ENCODE measurements around the gene TMEM272. TPM values are rescaled to one million over a fixed set of nuclear protein-coding genes. Genes with fewer than 3 reads are reported as not detected.
A peak's percentile ranks its signal among the peaks of the same experiment; 100 is the strongest.

The TMEM272 gene
- total RNA-seq, 1 donor from 2014 or later: 0.25 TPM

DNA sequence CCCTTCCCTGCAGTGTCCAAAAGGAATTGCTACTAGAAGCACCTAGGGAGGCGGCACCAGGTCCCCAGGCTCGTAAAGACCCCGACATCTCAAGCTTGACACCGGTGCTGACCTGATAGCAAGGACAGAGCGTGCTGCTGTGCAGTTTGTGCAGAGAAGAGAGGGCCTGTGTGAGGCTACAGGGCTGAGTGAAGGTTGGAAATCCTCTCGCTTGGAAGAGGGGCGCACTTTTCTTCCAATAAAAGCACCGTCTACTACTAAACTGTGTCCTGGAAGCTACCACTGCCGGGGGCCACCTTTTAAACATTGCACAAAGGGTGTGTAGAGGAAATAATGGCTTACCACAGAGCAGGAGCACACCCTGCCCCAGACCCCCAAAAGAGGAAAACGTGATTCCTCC, 11.0 kb downstream of the TMEM272 start:
- TF ChIP-seq POLR2A (IDR thresholded peaks at IDR 0.05) (no peak), POLR2AphosphoS5 (IDR thresholded peaks at IDR 0.05; ENCODE audit: insufficient read depth in 1 of 2, low read depth in 1 of 2) (no peak)
- TF ChIP-seq, protein P1, sequence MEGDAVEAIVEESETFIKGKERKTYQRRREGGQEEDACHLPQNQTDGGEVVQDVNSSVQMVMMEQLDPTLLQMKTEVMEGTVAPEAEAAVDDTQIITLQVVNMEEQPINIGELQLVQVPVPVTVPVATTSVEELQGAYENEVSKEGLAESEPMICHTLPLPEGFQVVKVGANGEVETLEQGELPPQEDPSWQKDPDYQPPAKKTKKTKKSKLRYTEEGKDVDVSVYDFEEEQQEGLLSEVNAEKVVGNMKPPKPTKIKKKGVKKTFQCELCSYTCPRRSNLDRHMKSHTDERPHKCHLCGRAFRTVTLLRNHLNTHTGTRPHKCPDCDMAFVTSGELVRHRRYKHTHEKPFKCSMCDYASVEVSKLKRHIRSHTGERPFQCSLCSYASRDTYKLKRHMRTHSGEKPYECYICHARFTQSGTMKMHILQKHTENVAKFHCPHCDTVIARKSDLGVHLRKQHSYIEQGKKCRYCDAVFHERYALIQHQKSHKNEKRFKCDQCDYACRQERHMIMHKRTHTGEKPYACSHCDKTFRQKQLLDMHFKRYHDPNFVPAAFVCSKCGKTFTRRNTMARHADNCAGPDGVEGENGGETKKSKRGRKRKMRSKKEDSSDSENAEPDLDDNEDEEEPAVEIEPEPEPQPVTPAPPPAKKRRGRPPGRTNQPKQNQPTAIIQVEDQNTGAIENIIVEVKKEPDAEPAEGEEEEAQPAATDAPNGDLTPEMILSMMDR (IDR thresholded peaks at IDR 0.05): no peak
- DNase-seq (ENCODE audit: extremely low spot score in 2 of 2): no peak
- intact Hi-C loops (cut with DNase I): no loop called here
- no peaks in the 10 kb centered on the region for H3K9me3 ChIP-seq
- no peaks in the 10 kb centered on the region for H3K36me3 ChIP-seq
- no peak overlapping the region for H3K4me3 ChIP-seq
- H3K27me3 ChIP-seq: no peaks in the 10 kb centered on the region
- no peaks in the 10 kb centered on the region for H3K4me1 ChIP-seq
- H3K27ac ChIP-seq: no peak overlapping the region

DNA sequence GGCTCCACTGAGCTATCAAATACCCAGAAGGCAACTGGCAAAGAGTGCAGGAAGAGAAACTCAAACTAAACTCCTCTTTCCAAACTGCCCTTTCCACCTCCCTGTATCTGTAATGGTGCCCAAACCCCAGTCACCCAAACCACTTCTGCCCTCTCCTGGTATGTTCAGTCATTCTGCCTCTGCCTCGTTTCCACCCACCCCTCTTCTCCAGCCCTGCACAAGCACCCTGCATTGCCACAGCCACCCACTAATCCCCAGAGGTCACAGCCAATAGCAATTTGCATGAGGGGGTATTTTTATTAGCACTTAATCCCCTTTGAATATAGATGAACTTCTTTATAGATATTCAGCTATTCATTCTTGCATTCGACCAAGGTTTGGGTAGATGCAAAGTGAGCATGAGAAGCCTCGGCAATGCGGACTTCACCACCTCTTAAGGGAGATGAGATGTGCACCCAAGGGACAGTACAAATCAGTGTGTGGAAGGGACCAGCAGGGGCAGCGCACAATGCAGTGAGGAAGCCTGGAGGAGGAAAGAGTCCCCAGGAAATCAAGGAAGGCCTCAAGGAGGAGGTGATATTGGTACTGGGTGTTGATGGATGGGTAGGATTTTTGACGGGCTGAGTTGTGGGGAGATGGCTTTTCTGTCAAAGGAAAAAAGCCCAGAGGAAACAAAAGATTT, 12.4 kb downstream of the TMEM272 start:
- H3K36me3 ChIP-seq: no peaks in the 10 kb centered on the region
- TF ChIP-seq, protein P1 (IDR thresholded peaks at IDR 0.05): peak; percentile 25 to 30 (median 26)
- TF ChIP-seq POLR2AphosphoS5 (IDR thresholded peaks at IDR 0.05; ENCODE audit: insufficient read depth in 1 of 2, low read depth in 1 of 2): no peak
- H3K4me3 ChIP-seq: no peak overlapping the region
- no peaks in the 10 kb centered on the region for H3K27me3 ChIP-seq
- H3K9me3 ChIP-seq: no peaks in the 10 kb centered on the region
- DNase-seq (ENCODE audit: extremely low spot score in 2 of 2): peak in 1 of 2 donors; percentile 81
- intact Hi-C loops (cut with DNase I): no loop called here
- H3K27ac ChIP-seq: no peak overlapping the region
- H3K4me1 ChIP-seq: no peaks in the 10 kb centered on the region

DNA sequence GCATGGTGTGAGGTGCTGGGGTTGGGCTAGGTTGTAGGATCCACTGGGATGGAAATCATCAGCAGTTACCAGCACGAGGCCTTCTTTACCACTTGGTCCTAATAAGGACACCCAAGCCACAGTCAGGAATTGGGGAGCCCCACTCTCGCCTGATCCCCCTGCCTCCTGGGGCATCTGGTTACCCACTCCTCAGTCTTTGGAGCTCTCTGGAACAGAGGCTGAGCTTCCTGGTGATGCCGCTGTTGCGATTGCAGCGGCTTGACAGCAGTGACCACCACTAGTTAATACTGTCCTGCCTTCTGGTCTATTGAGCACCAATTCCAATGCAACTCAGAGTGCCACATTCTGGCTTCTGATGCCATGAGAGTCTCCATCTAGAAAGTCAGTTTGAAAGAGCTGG, 13.5 kb downstream of the TMEM272 start:
- intact Hi-C loops (cut with DNase I): no loop called here
- peaks cover 8% of the 10 kb centered on the region for H3K4me1 ChIP-seq
- H3K27ac ChIP-seq: no peak overlapping the region
- TF ChIP-seq POLR2A (IDR thresholded peaks at IDR 0.05) (no peak), POLR2AphosphoS5 (IDR thresholded peaks at IDR 0.05; ENCODE audit: insufficient read depth in 1 of 2, low read depth in 1 of 2) (no peak)
- TF ChIP-seq, protein P1 (IDR thresholded peaks at IDR 0.05): no peak
- H3K27me3 ChIP-seq: no peaks in the 10 kb centered on the region
- DNase-seq (ENCODE audit: extremely low spot score in 2 of 2): no peak
- no peaks in the 10 kb centered on the region for H3K9me3 ChIP-seq
- H3K4me3 ChIP-seq: no peak overlapping the region
- H3K36me3 ChIP-seq: no peaks in the 10 kb centered on the region

DNA sequence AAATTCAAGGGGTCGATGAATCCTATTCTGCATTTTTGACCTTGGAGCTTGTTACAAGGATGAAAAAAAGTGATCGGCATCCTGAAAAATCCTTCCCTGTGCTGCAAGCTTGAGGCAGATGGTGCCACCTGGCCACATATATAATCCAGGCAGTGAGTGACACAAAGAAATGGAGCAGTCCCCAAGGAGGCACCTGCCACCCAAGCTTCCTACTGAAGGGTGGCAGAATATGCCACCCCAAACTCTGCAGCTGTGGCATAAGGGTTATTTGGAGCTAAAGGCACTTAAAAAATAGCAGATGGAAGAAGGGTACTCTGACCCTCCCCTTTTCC, 15.4 kb downstream of the TMEM272 start:
- no peaks in the 10 kb centered on the region for H3K9me3 ChIP-seq
- TF ChIP-seq POLR2AphosphoS5 (IDR thresholded peaks at IDR 0.05; ENCODE audit: insufficient read depth in 1 of 2, low read depth in 1 of 2): no peak
- intact Hi-C loops (cut with DNase I): no loop called here
- no peak for DNase-seq (ENCODE audit: extremely low spot score in 2 of 2)
- no peak overlapping the region for H3K27ac ChIP-seq
- no peaks in the 10 kb centered on the region for H3K36me3 ChIP-seq
- H3K4me1 ChIP-seq: peaks cover 13% of the 10 kb centered on the region
- no peak overlapping the region for H3K4me3 ChIP-seq
- no peaks in the 10 kb centered on the region for H3K27me3 ChIP-seq

DNA sequence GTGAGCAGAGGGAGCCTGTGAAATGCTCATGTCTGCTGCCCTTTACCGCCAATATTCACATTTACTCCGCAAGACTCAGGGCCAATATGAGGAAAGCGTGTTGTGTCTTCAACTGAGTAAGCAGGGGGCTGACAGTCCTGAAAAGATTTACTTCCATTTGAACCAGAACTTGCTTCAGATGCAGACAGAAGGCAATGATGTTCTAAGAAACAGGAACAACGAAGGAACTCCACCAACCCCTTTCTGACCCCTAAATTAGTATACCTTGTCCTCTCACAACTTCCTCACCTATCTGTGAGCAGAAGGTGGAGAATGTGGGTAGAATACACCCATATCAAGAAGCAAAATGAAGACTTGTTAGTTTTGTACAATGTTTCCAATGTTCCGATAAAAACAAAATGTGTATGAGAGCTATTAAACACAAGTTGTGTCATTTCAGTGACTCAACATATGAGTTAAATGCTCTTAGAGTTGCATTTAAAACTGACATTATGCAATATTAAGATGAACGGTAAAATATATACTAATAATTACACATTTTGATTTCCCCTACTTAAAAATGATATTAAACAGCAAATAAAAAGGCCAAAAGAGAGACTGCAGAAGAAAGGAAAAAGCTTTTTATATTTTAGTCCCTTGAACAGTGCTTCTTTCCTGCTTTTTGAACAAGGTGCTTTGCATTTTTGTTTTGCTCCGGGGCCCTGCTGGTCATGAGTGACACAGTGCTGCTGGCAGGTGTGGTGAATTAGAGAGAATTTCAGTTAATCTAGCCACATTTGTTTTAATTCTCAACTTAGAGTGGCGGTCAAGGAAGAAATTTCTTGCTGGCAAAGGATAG, 16.0 kb downstream of the TMEM272 start:
- DNase-seq (ENCODE audit: extremely low spot score in 2 of 2): no peak
- H3K4me1 ChIP-seq: peaks cover 15% of the 10 kb centered on the region
- no peak overlapping the region for H3K27ac ChIP-seq
- H3K4me3 ChIP-seq: no peak overlapping the region
- no peaks in the 10 kb centered on the region for H3K36me3 ChIP-seq
- TF ChIP-seq POLR2A (IDR thresholded peaks at IDR 0.05): no peak
- no peak for TF ChIP-seq POLR2AphosphoS5 (IDR thresholded peaks at IDR 0.05; ENCODE audit: insufficient read depth in 1 of 2, low read depth in 1 of 2)
- TF ChIP-seq, protein P1 (IDR thresholded peaks at IDR 0.05): no peak
- intact Hi-C loops (cut with DNase I): no loop called here
- no peaks in the 10 kb centered on the region for H3K27me3 ChIP-seq
- H3K9me3 ChIP-seq: no peaks in the 10 kb centered on the region

Data from vagina (tissue), 2 donors.